ENCODE results near the gene RBBP5. TPM values are rescaled to one million over a fixed set of nuclear protein-coding genes. Genes with fewer than 3 reads are reported as not detected.

RBBP5 gene
- total RNA-seq, 2 donors from 2014 or later, result 17.8 to 23.6 TPM

GRCh38 chr1:205041001-205041715 lies 80.6 kb downstream of the RBBP5 start:
- DNase-seq, result no peak
- H3K27ac Mint-ChIP-seq, result no peak overlapping the region
- TF ChIP-seq CTCF (conservative IDR thresholded peaks at IDR 0.05), result no peak
- H3K4me3 ChIP-seq (ENCODE audit: low read length), result no peak overlapping the region
- H3K27me3 Mint-ChIP-seq (ENCODE audit: insufficient read depth), result peaks cover 85% of the 10 kb centered on the region
- H3K4me1 Mint-ChIP-seq, result no peaks in the 10 kb centered on the region
- 73 to 81% methylated on average over 4 of the region's 4 CpGs for whole genome bisulfite sequencing, 2 experiments (ENCODE audit: insufficient coverage in 1 of 2, insufficient read length in 1 of 2)
- no peaks in the 10 kb centered on the region for H3K9me3 ChIP-seq (ENCODE audit: control insufficient read depth, low read length)
- H3K9ac ChIP-seq (ENCODE audit: extremely low read depth, low read length, poor library complexity, severe bottlenecking), result no peak overlapping the region
- H3K27ac ChIP-seq (ENCODE audit: low read depth, low read length), result no peak overlapping the region
- no peak overlapping the region for H3K4me3 Mint-ChIP-seq
- no peaks in the 10 kb centered on the region for H3K9me3 Mint-ChIP-seq
- no peaks in the 10 kb centered on the region for H3K36me3 Mint-ChIP-seq (ENCODE audit: low read depth)
- peaks cover 73% of the 10 kb centered on the region for H3K27me3 ChIP-seq (ENCODE audit: control insufficient read depth, insufficient read depth, low read length, poor library complexity, severe bottlenecking)
- no peaks in the 10 kb centered on the region for H3K4me1 ChIP-seq (ENCODE audit: control insufficient read depth, insufficient read depth, low read length)
- no peaks in the 10 kb centered on the region for H3K36me3 ChIP-seq (ENCODE audit: control insufficient read depth, insufficient read depth, low read length)

GRCh38 chr1:205038132-205038786 lies 83.5 kb downstream of the RBBP5 start:
- Histone ChIP-seq H3K36me3 (ENCODE audit: control insufficient read depth, insufficient read depth, low read length) (no peaks in the 10 kb centered on the region), H3K27me3 (ENCODE audit: control insufficient read depth, insufficient read depth, low read length, poor library complexity, severe bottlenecking) (peaks cover 44% of the 10 kb centered on the region), H3K4me1 (ENCODE audit: control insufficient read depth, insufficient read depth, low read length) (peaks cover 2% of the 10 kb centered on the region), H3K9me3 (ENCODE audit: control insufficient read depth, low read length) (no peaks in the 10 kb centered on the region), H3K4me3 (ENCODE audit: low read length) (no peak overlapping the region), H3K9ac (ENCODE audit: extremely low read depth, low read length, poor library complexity, severe bottlenecking) (no peak overlapping the region), H3K27ac (ENCODE audit: low read depth, low read length) (no peak overlapping the region)
- Mint-ChIP-seq H3K36me3 (ENCODE audit: low read depth) (no peaks in the 10 kb centered on the region), H3K27ac (no peak overlapping the region), H3K9me3 (no peaks in the 10 kb centered on the region), H3K27me3 (ENCODE audit: insufficient read depth) (peaks cover 59% of the 10 kb centered on the region), H3K4me1 (no peaks in the 10 kb centered on the region), H3K4me3 (no peak overlapping the region)
- TF ChIP-seq CTCF (conservative IDR thresholded peaks at IDR 0.05), result no peak
- WGBS, 2 experiments (ENCODE audit: insufficient coverage in 1 of 2, insufficient read length in 1 of 2), result 88 to 98% methylated on average over 4 to 6 of the region's 6 CpGs
- no peak for DNase-seq

GRCh38 chr1:205037539-205037938 lies 84.2 kb downstream of the RBBP5 start:
- peaks cover 2% of the 10 kb centered on the region for H3K4me1 ChIP-seq (ENCODE audit: control insufficient read depth, insufficient read depth, low read length)
- no peak overlapping the region for H3K4me3 Mint-ChIP-seq
- H3K36me3 ChIP-seq (ENCODE audit: control insufficient read depth, insufficient read depth, low read length), result no peaks in the 10 kb centered on the region
- no peaks in the 10 kb centered on the region for H3K9me3 ChIP-seq (ENCODE audit: control insufficient read depth, low read length)
- H3K27me3 ChIP-seq (ENCODE audit: control insufficient read depth, insufficient read depth, low read length, poor library complexity, severe bottlenecking), result peaks cover 40% of the 10 kb centered on the region
- H3K27ac Mint-ChIP-seq, result no peak overlapping the region
- no peak for DNase-seq
- peaks cover 2% of the 10 kb centered on the region for H3K4me1 Mint-ChIP-seq
- H3K27me3 Mint-ChIP-seq (ENCODE audit: insufficient read depth), result peaks cover 58% of the 10 kb centered on the region
- H3K9me3 Mint-ChIP-seq, result no peaks in the 10 kb centered on the region
- TF ChIP-seq CTCF (conservative IDR thresholded peaks at IDR 0.05), result no peak
- H3K36me3 Mint-ChIP-seq (ENCODE audit: low read depth), result no peaks in the 10 kb centered on the region
- H3K9ac ChIP-seq (ENCODE audit: extremely low read depth, low read length, poor library complexity, severe bottlenecking), result no peak overlapping the region
- no peak overlapping the region for H3K27ac ChIP-seq (ENCODE audit: low read depth, low read length)
- 94 to 97% methylated on average over 9 of the region's 9 CpGs for WGBS, 2 experiments (ENCODE audit: insufficient coverage in 1 of 2, insufficient read length in 1 of 2)
- no peak overlapping the region for H3K4me3 ChIP-seq (ENCODE audit: low read length)

Other genes with a start within 250 kb of the RBBP5 start
- gene CNTN2, start 78.8 kb downstream of the RBBP5 start, total RNA-seq, result under 1 TPM in 1 of 2 donors, not detected in 1; 0.13 TPM
- 1 to 10 TPM; 4.9 to 6.2 TPM for gene TMEM81, start 37.5 kb downstream of the RBBP5 start, total RNA-seq
- 10 to 100 TPM in 1 of 2 donors, 1 to 10 TPM in 1; 9.8 to 11.0 TPM for gene DSTYK, start 89.7 kb upstream of the RBBP5 start, total RNA-seq
- 1 to 10 TPM; 5.2 to 5.8 TPM for gene TMCC2, start 106.0 kb upstream of the RBBP5 start, total RNA-seq
- gene NUAK2, start 199.8 kb upstream of the RBBP5 start, total RNA-seq, result 10 to 100 TPM; 13.4 to 19.1 TPM
- under 1 TPM; 0.38 to 0.53 TPM for gene KLHDC8A, start 234.9 kb upstream of the RBBP5 start, total RNA-seq